Esophagus muscularis mucosa (tissue), 4 donors: ENCODE measurements around the gene ATP7B. TPM values are rescaled to one million over a fixed set of nuclear protein-coding genes. Genes with fewer than 3 reads are reported as not detected.
A peak's percentile ranks its signal among the peaks of the same experiment; 100 is the strongest.

Experiments
- DNase-seq: peaks from one replicate; pipeline ENCODE4 v3.0.0-alpha.2; 2017; ENCODE audit errors: extremely low spot score
- H3K27ac ChIP-seq, 4 donors: fragments of 200-600 bp; sonication (generic); replicated peaks in 1 of 4; 1 replicate in 3 of 4; 2 replicates in 1 of 4; pipeline ENCODE4 v1.5.1; 2016 to 2019; ENCODE audit warnings: mild to moderate bottlenecking in 1 of 4
- H3K27me3 ChIP-seq, 4 donors: fragments of 200-600 bp; sonication (generic); one replicate each; pipeline versions ENCODE4 v1.5.1 to v1.6.0; 2016 to 2019
- H3K36me3 ChIP-seq, 4 donors: fragments of 200-600 bp; sonication (generic); one replicate each; pipeline ENCODE4 v1.5.1; 2016 to 2019
- H3K4me1 ChIP-seq, 4 donors: fragments of 200-600 bp; sonication (generic); one replicate each; pipeline ENCODE4 v1.5.1; 2016 to 2019
- H3K4me3 ChIP-seq, 4 donors: fragments of 200-600 bp; sonication (generic); 1 replicate in 2 of 4; 2 replicates in 2 of 4; pipeline ENCODE4 v1.5.1; 2016 to 2019; ENCODE audit warnings: mild to moderate bottlenecking in 4 of 4, moderate library complexity in 1 of 4
- H3K9me3 ChIP-seq, 4 donors: fragments of 200-600 bp; sonication (generic); 1 replicate in 3 of 4; 2 replicates in 1 of 4; pipeline ENCODE4 v1.5.1; 2016 to 2019
- CTCF ChIP-seq, 3 experiments: fragments of 200-600 bp in 2 of 3; fragments of 450-650 bp in 1 of 3; sonication (generic) in 2 of 3; IDR thresholded peaks; one replicate each; pipeline ENCODE4 v1.5.1; 2017 to 2019; ENCODE audit warnings: antibody characterized with exemption in 3 of 3, mild to moderate bottlenecking in 2 of 3, moderate library complexity in 1 of 3
- EP300 ChIP-seq: sonication (generic); formaldehyde crosslinking; IDR thresholded peaks from one replicate; pipeline ENCODE4 v1.6.1; 2017; ENCODE audit warnings: antibody characterized with exemption
- POLR2A ChIP-seq: fragments of 450-650 bp; IDR thresholded peaks from one replicate; pipeline ENCODE4 v1.6.1; 2017; ENCODE audit warnings: antibody characterized with exemption, moderate library complexity, mild to moderate bottlenecking, low read depth
- POLR2AphosphoS5 ChIP-seq, 2 donors: sonication (generic); formaldehyde crosslinking; IDR thresholded peaks; one replicate each; pipeline ENCODE4 v1.6.1; 2017; ENCODE audit warnings: antibody characterized with exemption in 2 of 2
- WGBS: methylation state at CpG from one replicate; pipeline ENCODE4 v1.1.5; 2018; 5-methylcytosine and 5-hydroxymethylcytosine counted together
- intact Hi-C: fragments of 100-400 bp; cut with DNase I; formaldehyde crosslinking; loops from one replicate; pipeline ENCODE4 v1.15.1; 2023
- total RNA-seq, 4 donors: library from RNA; depleted of rRNA; stranded (reverse); fragments of >200 nt; gene quantifications; one replicate each; pipeline versions ENCODE4 v1.1.0 to v1.2.1, GENCODE V29; 2016

Gene ATP7B
- total RNA-seq, 4 donors from 2014 or later = 2.5 to 5.2 (median 4.4) TPM

- DNase-seq = no peak
Measured at GRCh38 chr13:52024481-52024880, 13.2 kb upstream of the ATP7B start, which contains the start of gene UTP14C. UTP14C (plus strand) TSS chr13:52024691; CDS start chr13:52028805, 4,114 bp downstream.

GRCh38 chr13:52022356-52022755 is 11.1 kb upstream of the ATP7B start:
- H3K27me3 ChIP-seq = no peaks in the 10 kb centered on the region
- WGBS = 96% methylated on average over 2 of the region's 2 CpGs
- intact Hi-C loops = no loop called here
- peaks cover 17 to 78% (median 55%) of the 10 kb centered on the region in 4 donors for H3K36me3 ChIP-seq
- no peak for TF ChIP-seq POLR2A
- no peak for TF ChIP-seq POLR2AphosphoS5 (IDR thresholded peaks at IDR 0.05)
- no peak for TF ChIP-seq CTCF (IDR thresholded peaks at IDR 0.05)
- no peak for TF ChIP-seq EP300
- DNase-seq = no peak
- peaks cover 0 to 11% (median 0%) of the 10 kb centered on the region in 4 donors for H3K4me1 ChIP-seq
- no peak overlapping the region for H3K27ac ChIP-seq
- no peak overlapping the region for H3K4me3 ChIP-seq
- H3K9me3 ChIP-seq = no peaks in the 10 kb centered on the region

More at GRCh38 chr13:52024481-52024880, 13.2 kb upstream of the ATP7B start, which contains the start of gene UTP14C:
- Histone ChIP-seq H3K36me3 (peaks cover 13 to 72% (median 56%) of the 10 kb centered on the region in 4 donors), H3K9me3 (no peaks in the 10 kb centered on the region), H3K4me3 (no peak within 1 kb of the TSS), H3K27me3 (no peaks in the 10 kb centered on the region), H3K4me1 (peaks cover 0 to 14% (median 0%) of the 10 kb centered on the region in 4 donors), H3K27ac (no peak within 1 kb of the TSS)
- WGBS = 91% methylated on average over 3 of the region's 3 CpGs
- TF ChIP-seq POLR2A (no peak), POLR2AphosphoS5 (IDR thresholded peaks at IDR 0.05) (no peak), EP300 (no peak), CTCF (IDR thresholded peaks at IDR 0.05) (no peak)
- intact Hi-C loops = no loop called here

GRCh38 chr13:52020191-52020590 is 8.9 kb upstream of the ATP7B start:
- no peak overlapping the region for H3K4me3 ChIP-seq
- intact Hi-C loops = no loop called here
- H3K9me3 ChIP-seq = no peaks in the 10 kb centered on the region
- TF ChIP-seq CTCF (IDR thresholded peaks at IDR 0.05) (no peak), POLR2AphosphoS5 (IDR thresholded peaks at IDR 0.05) (no peak), POLR2A (no peak), EP300 (no peak)
- no peaks in the 10 kb centered on the region for H3K4me1 ChIP-seq
- H3K36me3 ChIP-seq = peaks cover 17 to 77% (median 55%) of the 10 kb centered on the region in 4 donors
- DNase-seq = no peak
- H3K27me3 ChIP-seq = no peaks in the 10 kb centered on the region
- WGBS = 94% methylated on average over 3 of the region's 3 CpGs
- no peak overlapping the region for H3K27ac ChIP-seq

GRCh38 chr13:52016296-52016695 is 5.0 kb upstream of the ATP7B start:
- TF ChIP-seq CTCF (IDR thresholded peaks at IDR 0.05) (no peak), POLR2A (no peak)
- intact Hi-C loops = no loop called here
- 96% methylated on average over 3 of the region's 3 CpGs for WGBS

GRCh38 chr13:52012512-52012836 is 1.2 kb upstream of the ATP7B start:
- TF ChIP-seq POLR2A = peak; percentile 16
- no peak for TF ChIP-seq CTCF (IDR thresholded peaks at IDR 0.05)
- Histone ChIP-seq H3K27me3 (no peaks in the 10 kb centered on the region), H3K36me3 (peaks cover 0 to 8% (median 6%) of the 10 kb centered on the region in 4 donors), H3K27ac (peak overlapping the region; percentile 68 to 82 (median 76)), H3K4me3 (peak overlapping the region; percentile 90 to 98 (median 93)), H3K4me1 (peaks cover 15 to 45% (median 27%) of the 10 kb centered on the region in 4 donors), H3K9me3 (no peaks in the 10 kb centered on the region)
- intact Hi-C loops = no loop called here
- DNase-seq = no peak
- WGBS = 1% methylated on average over 8 of the region's 8 CpGs

More at GRCh38 chr13:52016296-52016695, 5.0 kb upstream of the ATP7B start:
- H3K4me1 ChIP-seq = peaks cover 9 to 25% (median 14%) of the 10 kb centered on the region in 4 donors
- H3K36me3 ChIP-seq = peaks cover 17 to 43% (median 29%) of the 10 kb centered on the region in 4 donors
- DNase-seq = no peak
- H3K27me3 ChIP-seq = no peaks in the 10 kb centered on the region
- no peak overlapping the region for H3K27ac ChIP-seq
- H3K9me3 ChIP-seq = no peaks in the 10 kb centered on the region
- no peak overlapping the region for H3K4me3 ChIP-seq
